Measurements from ENCODE around the gene CPXM2. TPM values are rescaled to one million over a fixed set of nuclear protein-coding genes. Genes with fewer than 3 reads are reported as not detected.

Gene CPXM2
- polyA plus RNA-seq, 3 donors, result not detected

- no peaks in the 10 kb centered on the region for H3K36me3 ChIP-seq (replicated peaks in 1 of 2; ENCODE audit: control insufficient read depth in 1 of 2, insufficient read depth in 2 of 2, low read length in 2 of 2)
- H3K27ac ChIP-seq (ENCODE audit: low read depth in 1 of 2, low read length in 2 of 2), result no peak overlapping the region
- H3K27ac Mint-ChIP-seq, result no peak overlapping the region
- no peaks in the 10 kb centered on the region for H3K27me3 ChIP-seq (ENCODE audit: control insufficient read depth in 2 of 2, insufficient read depth in 2 of 2, low read length in 2 of 2)
- H3K9ac ChIP-seq (ENCODE audit: insufficient read depth, low read length, poor library complexity, severe bottlenecking), result no peak overlapping the region
- no peak overlapping the region for H3K4me3 Mint-ChIP-seq
- H3K4me1 ChIP-seq (ENCODE audit: control insufficient read depth in 1 of 2, insufficient read depth in 2 of 2, low read length in 2 of 2), result no peaks in the 10 kb centered on the region
- no peak for DNase-seq
- no peaks in the 10 kb centered on the region for H3K79me2 ChIP-seq (ENCODE audit: insufficient read depth, low read length)
- no peak overlapping the region for H3K4me3 ChIP-seq (replicated peaks in 1 of 3; ENCODE audit: low read depth in 2 of 3, low read length in 3 of 3)
- peaks cover 5 to 10% (median 7%) of the 10 kb centered on the region in 3 donors for H3K27me3 Mint-ChIP-seq (ENCODE audit: low read depth in 3 of 3)
- H3K9me3 Mint-ChIP-seq, result peaks cover 0 to 5% (median 1%) of the 10 kb centered on the region in 7 donors
- no peak overlapping the region for H2AFZ ChIP-seq (ENCODE audit: insufficient read depth, low read depth, low read length, poor library complexity, severe bottlenecking)
- no peak overlapping the region for H3K4me2 ChIP-seq (replicated peaks; ENCODE audit: extremely low read depth, low read length, poor library complexity, severe bottlenecking)
- H3K36me3 Mint-ChIP-seq, result no peaks in the 10 kb centered on the region
- 19% methylated on average over 3 of the region's 3 CpGs for WGBS (ENCODE audit: insufficient coverage)
- H4K20me1 ChIP-seq (ENCODE audit: insufficient read depth, low read length), result no peaks in the 10 kb centered on the region
- intact Hi-C loops (cut with micrococcal nuclease), result no loop called here
- H3K9me3 ChIP-seq (replicated peaks in 1 of 2; ENCODE audit: control insufficient read depth in 1 of 2, insufficient read depth in 1 of 2, low read length in 2 of 2), result no peaks in the 10 kb centered on the region
- TF ChIP-seq CTCF (IDR thresholded peaks at IDR 0.05), result no peak
- no peaks in the 10 kb centered on the region for H3K4me1 Mint-ChIP-seq
Observed at GRCh38 chr10:123831259-123831658, 60.3 kb downstream of the CPXM2 start.

GRCh38 chr10:123821136-123821535, 70.5 kb downstream of the CPXM2 start:
- Mint-ChIP-seq H3K27me3 (ENCODE audit: low read depth in 3 of 3) (peaks cover 0 to 5% (median 3%) of the 10 kb centered on the region in 3 donors), H3K4me3 (no peak overlapping the region), H3K4me1 (no peaks in the 10 kb centered on the region), H3K27ac (no peak overlapping the region), H3K9me3 (peaks cover 0 to 10% (median 3%) of the 10 kb centered on the region in 7 donors), H3K36me3 (no peaks in the 10 kb centered on the region)
- DNase-seq, result no peak
- no peaks in the 10 kb centered on the region for H3K4me1 ChIP-seq (ENCODE audit: control insufficient read depth in 1 of 2, insufficient read depth in 2 of 2, low read length in 2 of 2)
- intact Hi-C loops (cut with micrococcal nuclease), result no loop called here
- H3K9me3 ChIP-seq (replicated peaks in 1 of 2; ENCODE audit: control insufficient read depth in 1 of 2, insufficient read depth in 1 of 2, low read length in 2 of 2), result no peaks in the 10 kb centered on the region
- no peak overlapping the region for H2AFZ ChIP-seq (ENCODE audit: insufficient read depth, low read depth, low read length, poor library complexity, severe bottlenecking)
- no peak overlapping the region for H3K9ac ChIP-seq (ENCODE audit: insufficient read depth, low read length, poor library complexity, severe bottlenecking)
- WGBS (ENCODE audit: insufficient coverage), result 89% methylated on average over 2 of the region's 2 CpGs
- no peaks in the 10 kb centered on the region for H3K36me3 ChIP-seq (replicated peaks in 1 of 2; ENCODE audit: control insufficient read depth in 1 of 2, insufficient read depth in 2 of 2, low read length in 2 of 2)
- no peaks in the 10 kb centered on the region for H3K27me3 ChIP-seq (ENCODE audit: control insufficient read depth in 2 of 2, insufficient read depth in 2 of 2, low read length in 2 of 2)
- H3K27ac ChIP-seq (ENCODE audit: low read depth in 1 of 2, low read length in 2 of 2), result no peak overlapping the region
- TF ChIP-seq CTCF (IDR thresholded peaks at IDR 0.05), result no peak
- H3K79me2 ChIP-seq (ENCODE audit: insufficient read depth, low read length), result no peaks in the 10 kb centered on the region
- no peak overlapping the region for H3K4me2 ChIP-seq (replicated peaks; ENCODE audit: extremely low read depth, low read length, poor library complexity, severe bottlenecking)
- H4K20me1 ChIP-seq (ENCODE audit: insufficient read depth, low read length), result no peaks in the 10 kb centered on the region
- H3K4me3 ChIP-seq (replicated peaks in 1 of 3; ENCODE audit: low read depth in 2 of 3, low read length in 3 of 3), result no peak overlapping the region
